Heart left ventricle (tissue), 13 donors: ENCODE measurements around the gene GABRB3.

Experiments used
- POLR2A ChIP-seq, 2 donors: fragments of 450-650 bp; IDR thresholded peaks; one replicate each; pipeline ENCODE4 v1.6.1; 2017; ENCODE audit warnings: antibody characterized with exemption in 2 of 2, mild to moderate bottlenecking in 2 of 2, moderate library complexity in 2 of 2
- TF ChIP-seq, protein P1 (sequence below), 12 donors: fragments of 200-600 bp; sonication (generic) in 4 of 12; IDR thresholded peaks; one replicate each; pipeline versions ENCODE4 v1.5.0 to v1.8.0; 2018 to 2022; ENCODE audit warnings: antibody characterized with exemption in 12 of 12, mild to moderate bottlenecking in 5 of 12
- donor health status: ischemic (EF 13 %, LVEDD 7.1; RV severe dilation, severe dysfunction).
- donor health status: DM: no; HTN: yes; CAD: no.
- donor health status: DM: no; HTN: no; CAD: no.
- donor health status: ischemic (EF 25% LVEDD 6.9; RV normal size, moderate dysfunction).
- donor health status: ischemic (EF 25% LVEDD 5.7; RV mildly dilated, moderate dysfunction).
- donor health status: ischemic (EF 35%, LVEDD 5.7; RV mildly dilated, moderate dysfunction).
- donor health status: nonischemic (EF 11% LVEDD 7.7; RV severe dilation, severe dysfunction).
- donor health status: DM: yes; HTN: yes; CAD: no.
- donor health status: PGD.
- donor health status: ischemic (EF 29% LVEDD 5.4; RV normal size, mild dysfunction).
- donor health status: nonischemic (EF 23%, LVEDD 6.1; RV moderate dilation, normal function).

DNA sequence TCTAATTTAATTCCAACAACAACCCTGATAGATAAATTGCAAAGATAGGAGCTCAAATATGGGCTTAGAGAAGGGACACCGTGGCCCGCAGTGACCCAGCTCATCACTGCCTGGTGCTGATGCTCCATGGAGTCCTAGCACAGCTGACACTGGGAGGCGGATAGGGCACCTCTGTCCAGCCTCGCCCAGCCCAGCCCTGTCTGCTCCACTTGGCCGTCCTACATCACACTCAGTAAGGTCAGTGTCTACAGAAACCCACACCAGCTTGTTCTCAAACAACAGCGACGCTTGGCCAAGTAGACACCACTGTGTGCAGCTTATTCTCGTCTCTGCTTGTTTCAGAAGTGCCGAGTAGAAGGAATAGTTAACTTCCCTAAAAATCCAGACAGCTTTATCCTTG is 33.9 kb downstream of the GABRB3 start:
- TF ChIP-seq, protein P1, sequence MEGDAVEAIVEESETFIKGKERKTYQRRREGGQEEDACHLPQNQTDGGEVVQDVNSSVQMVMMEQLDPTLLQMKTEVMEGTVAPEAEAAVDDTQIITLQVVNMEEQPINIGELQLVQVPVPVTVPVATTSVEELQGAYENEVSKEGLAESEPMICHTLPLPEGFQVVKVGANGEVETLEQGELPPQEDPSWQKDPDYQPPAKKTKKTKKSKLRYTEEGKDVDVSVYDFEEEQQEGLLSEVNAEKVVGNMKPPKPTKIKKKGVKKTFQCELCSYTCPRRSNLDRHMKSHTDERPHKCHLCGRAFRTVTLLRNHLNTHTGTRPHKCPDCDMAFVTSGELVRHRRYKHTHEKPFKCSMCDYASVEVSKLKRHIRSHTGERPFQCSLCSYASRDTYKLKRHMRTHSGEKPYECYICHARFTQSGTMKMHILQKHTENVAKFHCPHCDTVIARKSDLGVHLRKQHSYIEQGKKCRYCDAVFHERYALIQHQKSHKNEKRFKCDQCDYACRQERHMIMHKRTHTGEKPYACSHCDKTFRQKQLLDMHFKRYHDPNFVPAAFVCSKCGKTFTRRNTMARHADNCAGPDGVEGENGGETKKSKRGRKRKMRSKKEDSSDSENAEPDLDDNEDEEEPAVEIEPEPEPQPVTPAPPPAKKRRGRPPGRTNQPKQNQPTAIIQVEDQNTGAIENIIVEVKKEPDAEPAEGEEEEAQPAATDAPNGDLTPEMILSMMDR (IDR thresholded peaks at IDR 0.05): no peak
- TF ChIP-seq POLR2A (IDR thresholded peaks at IDR 0.05): no peak
